Muscle layer of colon (tissue), 2 donors: ENCODE measurements around the gene PAK6.

ENCODE experiments used
- H3K27ac ChIP-seq: one replicate; pipeline ENCODE4 v1.7.0; 2013; ENCODE audit warnings: low read depth, mild to moderate bottlenecking, low read length, moderate library complexity
- H3K27me3 ChIP-seq, 2 donors: one replicate each; pipeline ENCODE4 v1.7.0; 2013; ENCODE audit warnings: low read length in 2 of 2, mild to moderate bottlenecking in 2 of 2; ENCODE audit not compliant: insufficient read depth in 2 of 2, control insufficient read depth in 1 of 2
- H3K36me3 ChIP-seq: one replicate; pipeline ENCODE4 v1.7.0; 2013; ENCODE audit warnings: mild to moderate bottlenecking, low read length; ENCODE audit not compliant: insufficient read depth
- H3K4me1 ChIP-seq: one replicate; pipeline ENCODE4 v1.7.0; 2013; ENCODE audit warnings: mild to moderate bottlenecking, low read length; ENCODE audit not compliant: insufficient read depth
- H3K4me3 ChIP-seq, 2 donors: one replicate each; pipeline ENCODE4 v1.7.0; 2013; ENCODE audit warnings: low read length in 2 of 2, low read depth in 1 of 2, mild to moderate bottlenecking in 1 of 2, moderate library complexity in 1 of 2
- H3K9ac ChIP-seq: one replicate; pipeline ENCODE4 v1.7.0; 2013; ENCODE audit warnings: low read length
- H3K9me3 ChIP-seq: one replicate; pipeline ENCODE4 v1.7.0; 2013; ENCODE audit warnings: mild to moderate bottlenecking, low read length
- donor health status: abdominal sarcoma.
- donor health status: Adenocarcinoma of cecum.

PAK6 gene

DNA sequence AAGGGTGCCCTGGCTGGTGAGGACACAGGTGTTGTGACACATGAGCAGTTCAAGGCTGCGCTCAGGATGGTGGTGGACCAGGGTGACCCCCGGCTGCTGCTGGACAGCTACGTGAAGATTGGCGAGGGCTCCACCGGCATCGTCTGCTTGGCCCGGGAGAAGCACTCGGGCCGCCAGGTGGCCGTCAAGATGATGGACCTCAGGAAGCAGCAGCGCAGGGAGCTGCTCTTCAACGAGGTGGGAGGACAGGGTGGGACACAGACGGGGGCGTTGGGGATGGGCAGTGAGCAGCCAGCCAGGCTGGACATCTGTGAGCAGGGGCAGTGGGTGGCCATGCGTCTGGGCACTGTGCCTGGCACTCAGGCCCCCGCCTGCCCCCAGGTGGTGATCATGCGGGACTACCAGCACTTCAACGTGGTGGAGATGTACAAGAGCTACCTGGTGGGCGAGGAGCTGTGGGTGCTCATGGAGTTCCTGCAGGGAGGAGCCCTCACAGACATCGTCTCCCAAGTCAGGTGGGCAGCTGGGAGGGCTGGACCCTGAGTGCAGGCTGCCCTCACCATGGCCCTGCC lies 33.7 kb downstream of the PAK6 start:
- Histone ChIP-seq H3K4me3 (no peak overlapping the region), H3K27ac (no peak overlapping the region), H3K9ac (no peak overlapping the region), H3K27me3 (peaks cover 0 to 3% of the 10 kb centered on the region in 2 donors), H3K9me3 (no peaks in the 10 kb centered on the region), H3K36me3 (no peaks in the 10 kb centered on the region), H3K4me1 (peaks cover 6% of the 10 kb centered on the region)

DNA sequence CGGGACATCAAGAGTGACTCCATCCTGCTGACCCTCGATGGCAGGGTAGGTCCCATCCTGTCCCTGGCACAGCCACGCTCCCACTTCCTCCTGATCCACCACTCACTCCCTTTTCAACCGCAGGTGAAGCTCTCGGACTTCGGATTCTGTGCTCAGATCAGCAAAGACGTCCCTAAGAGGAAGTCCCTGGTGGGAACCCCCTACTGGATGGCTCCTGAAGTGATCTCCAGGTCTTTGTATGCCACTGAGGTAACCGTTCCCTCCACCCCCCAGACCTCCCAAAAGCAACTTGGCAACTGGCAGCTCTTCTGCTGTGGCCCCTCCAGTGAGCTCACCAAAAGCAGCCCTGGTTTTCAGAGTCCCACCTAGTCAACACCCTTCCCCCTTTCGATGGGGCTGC lies 34.6 kb downstream of the PAK6 start:
- no peaks in the 10 kb centered on the region for H3K36me3 ChIP-seq
- peaks cover 0 to 3% of the 10 kb centered on the region in 2 donors for H3K27me3 ChIP-seq
- H3K27ac ChIP-seq = no peak overlapping the region
- H3K4me3 ChIP-seq = no peak overlapping the region
- no peaks in the 10 kb centered on the region for H3K9me3 ChIP-seq
- no peak overlapping the region for H3K9ac ChIP-seq
- H3K4me1 ChIP-seq = peaks cover 6% of the 10 kb centered on the region

DNA sequence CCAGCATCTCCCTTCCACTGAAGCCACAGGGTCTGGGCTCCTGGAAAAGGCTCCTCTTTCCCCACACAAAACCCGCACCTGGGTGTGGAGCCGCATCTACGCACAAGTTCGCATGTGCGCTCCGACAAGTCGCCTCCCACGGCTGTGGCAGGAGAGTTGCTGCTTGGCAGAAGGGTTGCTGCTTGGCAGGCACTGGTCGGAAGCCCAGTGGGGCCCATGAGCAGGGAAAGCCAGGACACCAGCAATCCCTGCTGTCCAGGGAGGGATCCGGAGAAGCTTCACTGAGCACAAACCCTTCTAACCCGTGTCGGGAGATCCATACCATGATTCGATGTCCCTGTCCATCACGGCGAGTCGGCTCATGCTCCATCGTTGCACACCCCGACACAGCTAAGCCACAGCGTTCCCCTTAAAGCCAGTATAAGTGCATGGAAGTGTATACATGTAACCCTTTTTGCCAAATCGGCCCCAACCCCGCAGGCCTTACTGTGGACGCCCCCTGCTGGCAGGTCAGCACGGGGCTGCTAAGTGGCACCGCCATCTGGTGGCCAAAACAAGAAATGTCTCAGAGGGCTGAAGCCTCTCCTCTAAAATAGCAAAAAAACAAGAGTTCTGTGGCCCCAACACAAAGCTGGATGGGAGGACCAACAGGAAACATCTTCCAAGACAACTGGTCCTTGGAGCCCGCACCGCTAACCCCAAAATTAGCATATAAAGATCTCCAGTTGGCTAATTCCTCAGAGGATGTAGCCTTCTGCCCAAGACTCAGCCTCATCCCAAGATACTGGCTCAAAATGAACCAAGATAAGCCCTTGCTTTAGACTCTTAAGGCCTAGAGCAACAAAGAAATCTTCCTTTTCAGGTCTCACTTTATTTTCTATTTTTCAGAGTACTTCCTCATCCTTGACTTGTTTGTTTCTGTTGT lies 35.7 kb downstream of the PAK6 start:
- H3K9me3 ChIP-seq = no peaks in the 10 kb centered on the region
- H3K27ac ChIP-seq = no peak overlapping the region
- H3K4me3 ChIP-seq = no peak overlapping the region
- H3K36me3 ChIP-seq = no peaks in the 10 kb centered on the region
- H3K4me1 ChIP-seq = peaks cover 6% of the 10 kb centered on the region
- H3K27me3 ChIP-seq = peaks cover 6 to 7% of the 10 kb centered on the region in 2 donors
- H3K9ac ChIP-seq = no peak overlapping the region

DNA sequence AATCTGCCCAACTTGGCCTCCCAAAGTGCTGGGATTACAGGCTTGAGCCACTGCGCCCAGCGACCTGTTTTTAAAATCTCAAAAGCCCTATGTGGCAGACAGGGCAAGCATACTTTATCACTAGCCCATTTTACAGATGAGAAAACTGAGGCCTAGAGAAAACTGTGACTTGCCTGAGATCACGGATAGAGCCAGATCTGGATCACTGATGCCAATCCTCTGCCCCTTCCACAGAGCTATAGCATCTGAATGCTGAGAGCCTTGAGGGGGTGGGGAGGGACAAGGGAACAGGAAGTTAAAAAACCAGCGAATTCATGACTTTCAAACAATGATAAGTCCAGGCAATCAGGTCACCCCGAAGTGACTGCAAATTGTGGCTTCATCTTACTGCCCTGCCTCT lies 36.7 kb downstream of the PAK6 start:
- no peak overlapping the region for H3K4me3 ChIP-seq
- peaks cover 6% of the 10 kb centered on the region for H3K4me1 ChIP-seq
- H3K9ac ChIP-seq = no peak overlapping the region
- H3K27me3 ChIP-seq = peaks cover 14 to 15% of the 10 kb centered on the region in 2 donors
- no peaks in the 10 kb centered on the region for H3K9me3 ChIP-seq
- H3K36me3 ChIP-seq = no peaks in the 10 kb centered on the region
- no peak overlapping the region for H3K27ac ChIP-seq

DNA sequence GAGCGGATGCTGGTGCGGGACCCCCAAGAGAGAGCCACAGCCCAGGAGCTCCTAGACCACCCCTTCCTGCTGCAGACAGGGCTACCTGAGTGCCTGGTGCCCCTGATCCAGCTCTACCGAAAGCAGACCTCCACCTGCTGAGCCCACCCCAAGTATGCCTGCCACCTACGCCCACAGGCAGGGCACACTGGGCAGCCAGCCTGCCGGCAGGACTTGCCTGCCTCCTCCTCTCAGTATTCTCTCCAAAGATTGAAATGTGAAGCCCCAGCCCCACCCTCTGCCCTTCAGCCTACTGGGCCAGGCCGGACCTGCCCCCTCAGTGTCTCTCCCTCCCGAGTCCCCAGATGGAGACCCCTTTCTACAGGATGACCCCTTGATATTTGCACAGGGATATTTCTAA lies 37.1 kb downstream of the PAK6 start:
- Histone ChIP-seq H3K27me3 (peaks cover 18 to 19% of the 10 kb centered on the region in 2 donors), H3K9ac (no peak overlapping the region), H3K9me3 (no peaks in the 10 kb centered on the region), H3K27ac (no peak overlapping the region), H3K36me3 (no peaks in the 10 kb centered on the region), H3K4me3 (no peak overlapping the region), H3K4me1 (peaks cover 6% of the 10 kb centered on the region)

DNA sequence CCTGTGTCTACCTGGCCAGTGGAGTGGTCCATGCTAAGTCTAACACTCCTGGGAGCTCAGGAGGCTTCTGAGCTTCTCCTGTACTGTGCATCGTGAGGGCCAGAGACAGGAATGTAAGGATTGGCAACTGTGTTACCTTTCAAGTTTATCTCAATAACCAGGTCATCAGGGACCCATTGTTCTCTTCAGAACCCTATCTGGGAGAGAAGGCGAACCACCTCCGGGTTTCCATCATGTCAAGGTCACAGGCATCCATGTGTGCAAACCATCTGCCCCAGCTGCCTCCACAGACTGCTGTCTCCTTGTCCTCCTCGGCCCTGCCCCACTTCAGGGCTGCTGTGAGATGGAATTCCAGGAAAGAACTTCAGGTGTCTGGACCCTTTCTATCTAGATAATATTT lies 38.1 kb downstream of the PAK6 start:
- Histone ChIP-seq H3K4me1 (peaks cover 6% of the 10 kb centered on the region), H3K4me3 (no peak overlapping the region), H3K27ac (no peak overlapping the region), H3K9ac (no peak overlapping the region), H3K27me3 (peaks cover 25 to 26% of the 10 kb centered on the region in 2 donors), H3K36me3 (no peaks in the 10 kb centered on the region), H3K9me3 (no peaks in the 10 kb centered on the region)

DNA sequence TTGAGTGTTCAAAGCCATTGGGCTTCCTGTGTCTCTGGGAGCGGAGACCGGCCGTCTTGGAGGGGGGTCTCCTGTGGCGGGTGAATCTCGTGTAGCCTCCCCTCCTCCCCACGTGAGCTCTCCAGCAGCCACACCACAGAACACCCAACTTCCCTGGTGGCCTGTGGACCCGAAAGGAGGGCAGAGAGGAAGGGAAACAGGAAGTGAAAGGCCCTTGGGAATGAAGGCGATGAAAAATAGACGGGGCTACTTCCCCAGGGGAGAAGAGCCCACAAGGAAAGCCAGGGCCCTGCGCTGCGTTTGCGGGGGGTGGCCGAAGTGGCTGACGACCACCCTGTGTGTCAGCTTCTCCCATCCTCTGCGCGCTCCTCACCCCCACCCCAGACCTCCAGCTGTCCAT lies 38.6 kb downstream of the PAK6 start:
- Histone ChIP-seq H3K4me1 (peaks cover 6% of the 10 kb centered on the region), H3K27me3 (peaks cover 25 to 31% of the 10 kb centered on the region in 2 donors)

DNA sequence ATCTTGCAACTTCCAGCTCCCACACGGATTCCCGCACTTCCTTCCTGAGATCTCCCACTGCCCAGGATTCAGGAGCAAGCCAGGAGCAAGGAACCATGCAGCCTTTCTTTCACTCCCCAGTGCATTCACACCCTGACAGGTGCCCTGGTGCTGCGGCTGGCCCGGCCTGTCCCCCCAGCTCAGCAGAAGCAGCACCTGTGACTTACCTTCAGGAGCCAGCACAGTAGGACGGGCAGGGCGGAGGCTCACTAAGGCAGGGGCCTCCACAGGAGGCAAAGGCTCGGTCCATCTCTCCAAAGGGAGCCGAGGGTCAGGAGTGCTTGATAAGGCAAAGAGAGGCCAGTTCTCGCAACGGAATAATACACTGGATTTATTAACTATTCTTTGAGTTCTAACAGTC lies 39.2 kb downstream of the PAK6 start:
- H3K36me3 ChIP-seq = no peaks in the 10 kb centered on the region
- peaks cover 6% of the 10 kb centered on the region for H3K4me1 ChIP-seq
- no peaks in the 10 kb centered on the region for H3K9me3 ChIP-seq
- peaks cover 25 to 36% of the 10 kb centered on the region in 2 donors for H3K27me3 ChIP-seq
- H3K27ac ChIP-seq = no peak overlapping the region
- no peak overlapping the region for H3K9ac ChIP-seq
- H3K4me3 ChIP-seq = no peak overlapping the region

More for the DNA sequence above, 38.6 kb downstream of the PAK6 start:
- no peak overlapping the region for H3K9ac ChIP-seq
- H3K36me3 ChIP-seq = no peaks in the 10 kb centered on the region
- H3K4me3 ChIP-seq = no peak overlapping the region
- no peak overlapping the region for H3K27ac ChIP-seq
- H3K9me3 ChIP-seq = no peaks in the 10 kb centered on the region

DNA sequence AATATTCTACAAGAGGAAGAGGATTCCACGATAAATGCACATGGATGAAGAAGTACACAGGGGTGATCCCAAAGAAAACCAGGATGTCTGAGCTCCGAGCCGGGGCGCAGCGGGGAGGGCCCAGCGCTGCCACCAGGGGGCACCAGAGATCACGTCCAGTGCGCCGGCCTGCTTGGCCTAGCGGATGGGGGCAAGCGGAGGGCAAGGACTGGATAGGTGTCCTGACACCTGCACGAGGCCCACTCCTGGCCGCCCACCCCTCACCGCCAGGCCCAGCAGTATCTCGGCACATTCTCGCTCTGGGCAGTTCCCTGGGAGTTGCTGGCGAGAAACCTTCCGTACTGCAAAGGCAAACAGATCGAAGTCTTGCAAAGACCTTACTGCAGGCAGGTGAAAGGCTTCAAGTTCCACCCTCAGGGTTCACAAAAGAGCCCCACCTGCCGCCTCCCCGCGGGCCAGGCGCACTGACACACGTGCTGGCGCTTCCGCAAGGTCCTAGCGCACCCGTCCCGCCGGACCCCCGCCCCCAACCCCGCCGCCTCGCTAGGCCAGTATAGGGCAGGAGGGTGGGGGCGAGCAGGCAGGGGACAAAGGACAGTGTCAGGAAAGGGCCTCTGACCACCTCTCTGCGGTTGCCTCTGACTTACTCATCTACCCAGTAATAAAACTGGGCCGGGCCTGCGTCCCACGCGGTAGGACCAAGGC lies 40.7 kb downstream of the PAK6 start:
- no peak overlapping the region for H3K9ac ChIP-seq
- H3K9me3 ChIP-seq = no peaks in the 10 kb centered on the region
- H3K4me3 ChIP-seq = peak overlapping the region in 1 of 2 donors; percentile 9
- H3K27me3 ChIP-seq = peaks cover 25 to 47% of the 10 kb centered on the region in 2 donors
- H3K36me3 ChIP-seq = no peaks in the 10 kb centered on the region
- no peak overlapping the region for H3K27ac ChIP-seq
- peaks cover 3% of the 10 kb centered on the region for H3K4me1 ChIP-seq

DNA sequence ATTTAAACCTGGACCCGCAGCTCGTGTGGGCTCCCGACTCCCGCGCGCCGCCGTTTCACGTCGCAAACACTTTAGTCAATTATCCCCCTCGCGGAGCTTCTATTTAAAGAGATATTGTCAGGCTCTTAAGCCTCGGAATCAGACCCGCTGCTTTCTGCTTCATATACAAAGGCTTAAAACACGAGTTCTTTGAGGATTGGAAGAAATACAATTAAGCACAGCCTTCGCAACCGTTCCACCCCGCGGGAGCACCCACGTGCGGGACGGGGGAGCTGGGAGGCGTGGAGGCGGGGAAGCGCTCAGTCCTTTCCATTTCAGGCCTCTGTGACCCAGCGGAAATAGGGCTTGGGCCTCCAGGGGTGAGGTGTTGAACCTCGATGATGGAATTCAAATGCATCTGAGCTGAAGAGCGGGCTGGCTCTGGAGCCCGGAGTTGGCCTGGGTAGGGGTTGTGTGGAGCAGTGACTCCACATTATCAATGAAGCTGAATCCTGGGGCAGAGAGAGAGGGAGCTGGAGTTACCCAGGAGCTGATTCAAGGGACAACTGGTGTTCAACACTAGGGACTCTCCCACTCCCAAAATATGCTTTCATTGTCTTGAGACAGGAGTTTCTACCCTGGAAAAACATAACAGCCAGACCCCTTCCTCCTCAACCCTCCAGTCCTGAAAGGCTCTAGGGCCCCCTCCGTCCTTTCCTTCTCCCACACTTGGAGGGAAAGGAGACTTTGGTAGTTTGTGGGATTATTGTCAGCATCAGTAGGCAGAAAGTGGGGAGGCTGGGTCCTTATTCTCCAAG lies 41.6 kb downstream of the PAK6 start:
- Histone ChIP-seq H3K36me3 (no peaks in the 10 kb centered on the region), H3K27me3 (peaks cover 25 to 47% of the 10 kb centered on the region in 2 donors), H3K4me3 (peak overlapping the region in 1 of 2 donors; percentile 5), H3K9ac (no peak overlapping the region), H3K9me3 (no peaks in the 10 kb centered on the region), H3K27ac (no peak overlapping the region), H3K4me1 (peaks cover 6% of the 10 kb centered on the region)
